Activated CD8-positive, alpha-beta memory T cell treated with anti-CD3 and anti-CD28 coated beads, Interleukin-2, amount 10 ng/mL, durations not matched to agents 7 days and 5 days (primary cell): ENCODE results near the gene CLDN12. TPM values are rescaled to one million over a fixed set of nuclear protein-coding genes. Genes with fewer than 3 reads are reported as not detected.

Experiments used
- ATAC-seq: fragments of 150-1000 bp; cut with Tn5 transposase; one replicate; pipeline ENCODE4 v1.10.0; 2021; ENCODE audit warnings: moderate library complexity
- CTCF ChIA-PET: fragments of 350-600 bp; sonication (Branson Sonifier 250); formaldehyde crosslinking; loops from one replicate; lab custom pipeline; 2021; ENCODE audit warnings: antibody characterized with exemption; lab: Charles Lee
- DNase-seq: peaks from one replicate; pipeline ENCODE4 v3.0.0-alpha.2; 2020
- H3K27ac Mint-ChIP-seq: one replicate; pipeline ENCODE4 v1.8.0; 2021; ENCODE audit warnings: mild to moderate bottlenecking, mixed read lengths
- H3K27me3 Mint-ChIP-seq: one replicate; pipeline ENCODE4 v1.8.0; 2021; ENCODE audit warnings: mixed read lengths
- H3K36me3 Mint-ChIP-seq: one replicate; pipeline ENCODE4 v1.8.0; 2021; ENCODE audit warnings: mild to moderate bottlenecking, mixed read lengths
- H3K4me1 Mint-ChIP-seq: one replicate; pipeline ENCODE4 v1.8.0; 2021; ENCODE audit warnings: mixed read lengths
- H3K4me3 Mint-ChIP-seq: one replicate; pipeline ENCODE4 v1.8.0; 2021; ENCODE audit warnings: mild to moderate bottlenecking, moderate library complexity, mixed read lengths
- H3K9me3 Mint-ChIP-seq: one replicate; pipeline ENCODE4 v1.8.0; 2022; ENCODE audit warnings: low read depth, mixed read lengths
- total RNA-seq, 2 experiments: library from RNA; stranded (reverse); gene quantifications; one replicate each; pipeline ENCODE4 v1.2.3, GENCODE V29; 2021

Gene CLDN12
- total RNA-seq = 1 to 10 TPM; 4.8 to 6.1 TPM

DNA sequence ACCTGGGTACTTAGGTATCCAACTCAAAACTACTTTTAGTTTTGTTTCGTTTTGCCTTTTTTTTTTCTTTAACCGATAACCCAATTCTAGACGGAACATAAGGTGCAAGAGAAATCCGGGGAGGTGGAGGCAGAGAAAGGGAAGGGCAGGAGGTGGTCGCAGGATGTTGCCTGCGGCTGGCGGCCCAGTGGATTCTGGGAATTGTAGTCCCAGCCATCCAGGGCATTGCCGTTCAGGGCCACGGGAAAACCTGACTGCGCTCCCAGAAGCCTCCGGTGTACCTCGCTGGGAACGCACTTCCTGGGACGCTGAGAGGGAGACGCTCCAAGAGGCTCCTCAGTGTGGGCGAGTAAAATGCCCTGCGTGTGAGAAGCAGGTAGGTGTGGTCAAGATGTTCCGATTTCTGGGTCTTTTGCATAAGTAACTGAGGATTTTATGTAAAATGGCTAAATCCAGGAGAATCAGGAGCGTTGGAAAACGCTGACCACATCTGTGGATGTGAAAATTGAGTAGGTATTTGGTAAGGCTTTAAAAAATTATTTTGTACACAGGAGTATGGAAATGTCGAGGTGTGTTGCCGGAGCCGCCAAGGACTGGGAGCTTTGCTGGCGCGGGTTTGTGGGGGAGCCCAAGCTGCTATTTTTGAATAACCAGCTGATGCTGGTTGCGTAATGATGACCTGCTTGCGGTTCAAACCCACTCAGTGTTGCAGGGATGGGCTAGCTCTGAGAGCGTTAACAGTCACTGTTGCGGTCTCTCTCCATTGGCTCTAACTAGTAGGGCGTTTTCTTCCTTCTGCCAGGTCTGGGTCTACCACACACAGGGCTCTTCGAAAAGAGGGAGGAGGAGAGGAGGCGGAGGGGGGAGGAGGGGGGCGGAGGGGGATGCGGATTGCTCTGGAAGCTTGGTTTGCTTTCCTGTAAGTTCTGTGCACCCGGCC is at the start of gene CLDN12:
TSS of gene CLDN12 (plus strand) at position 288 of the 940 bp plus-strand sequence. CDS start 9,216 bp downstream, outside the sequence.
- peak; percentile 96 for ATAC-seq
- peaks cover 7% of the 10 kb centered on the region for H3K36me3 Mint-ChIP-seq
- peaks cover 18% of the 10 kb centered on the region for H3K27me3 Mint-ChIP-seq
- CTCF ChIA-PET = no interaction called here
- peaks cover 2% of the 10 kb centered on the region for H3K9me3 Mint-ChIP-seq
- DNase-seq = peak; percentile 90
- peak within 1 kb of the TSS; percentile 91 for H3K4me3 Mint-ChIP-seq
- peaks cover 16% of the 10 kb centered on the region for H3K4me1 Mint-ChIP-seq
- peak within 1 kb of the TSS; percentile 84 for H3K27ac Mint-ChIP-seq

GRCh38 chr7:90383422-90383821 is 19.8 kb upstream of the CLDN12 start:
- CTCF ChIA-PET = no interaction called here
- DNase-seq = no peak
- Mint-ChIP-seq H3K27ac (no peak overlapping the region), H3K36me3 (peaks cover 62% of the 10 kb centered on the region), H3K27me3 (no peaks in the 10 kb centered on the region), H3K9me3 (no peaks in the 10 kb centered on the region), H3K4me3 (no peak overlapping the region), H3K4me1 (no peaks in the 10 kb centered on the region)
- no peak for ATAC-seq

GRCh38 chr7:90383861-90384260 is 19.4 kb upstream of the CLDN12 start:
- H3K27me3 Mint-ChIP-seq = no peaks in the 10 kb centered on the region
- H3K27ac Mint-ChIP-seq = no peak overlapping the region
- CTCF ChIA-PET = no interaction called here
- no peak overlapping the region for H3K4me3 Mint-ChIP-seq
- no peaks in the 10 kb centered on the region for H3K4me1 Mint-ChIP-seq
- H3K36me3 Mint-ChIP-seq = peaks cover 60% of the 10 kb centered on the region
- ATAC-seq (no peak), DNase-seq (no peak)
- no peaks in the 10 kb centered on the region for H3K9me3 Mint-ChIP-seq

- peaks cover 57% of the 10 kb centered on the region for H3K36me3 Mint-ChIP-seq
- no peaks in the 10 kb centered on the region for H3K9me3 Mint-ChIP-seq
- no peaks in the 10 kb centered on the region for H3K27me3 Mint-ChIP-seq
- no peak overlapping the region for H3K27ac Mint-ChIP-seq
- DNase-seq = no peak
- CTCF ChIA-PET = no interaction called here
- no peak for ATAC-seq
- no peak overlapping the region for H3K4me3 Mint-ChIP-seq
- H3K4me1 Mint-ChIP-seq = no peaks in the 10 kb centered on the region
Observed at GRCh38 chr7:90384433-90384832, 18.8 kb upstream of the CLDN12 start.

DNA sequence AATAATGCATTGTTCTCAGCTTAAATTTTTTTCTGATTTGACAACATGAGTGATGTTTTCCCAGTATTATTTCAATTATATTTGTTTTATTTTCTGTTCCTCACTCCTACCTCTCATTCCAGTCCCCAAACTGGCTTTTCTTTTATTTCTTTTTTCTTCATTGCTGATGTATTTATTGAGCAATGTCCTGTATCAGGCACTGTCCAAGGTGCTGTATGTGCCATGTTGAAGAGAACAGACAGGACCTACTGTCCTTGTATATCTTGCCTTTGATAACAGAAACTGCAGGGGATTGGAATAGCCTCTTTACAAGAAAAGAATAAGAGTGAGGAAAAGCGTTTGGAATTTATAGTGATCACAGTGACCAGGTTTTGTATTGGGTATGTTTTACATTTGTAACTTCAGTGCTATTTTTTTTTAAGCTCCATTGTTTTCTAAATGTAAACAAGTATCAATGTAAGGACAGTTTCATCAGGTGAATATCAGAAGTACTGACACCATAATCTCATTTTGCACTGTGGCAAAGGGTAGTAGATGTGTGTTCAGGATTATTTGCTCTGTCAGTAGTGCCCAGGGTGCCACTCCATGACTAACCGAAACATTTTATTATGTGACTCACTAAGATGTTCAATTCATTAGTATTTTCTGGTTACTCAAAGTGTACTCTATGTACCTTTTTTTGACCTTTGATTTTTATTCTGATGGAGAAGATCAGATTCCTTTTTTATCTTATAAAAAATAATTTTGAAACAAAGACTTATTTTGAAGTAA is 15.6 kb upstream of the CLDN12 start:
- Mint-ChIP-seq H3K4me3 (no peak overlapping the region), H3K27me3 (no peaks in the 10 kb centered on the region), H3K27ac (no peak overlapping the region), H3K4me1 (no peaks in the 10 kb centered on the region), H3K9me3 (no peaks in the 10 kb centered on the region), H3K36me3 (peaks cover 35% of the 10 kb centered on the region)
- CTCF ChIA-PET = no interaction called here
- DNase-seq (no peak), ATAC-seq (no peak)

GRCh38 chr7:90390926-90391325 is 12.3 kb upstream of the CLDN12 start:
- Mint-ChIP-seq H3K4me1 (no peaks in the 10 kb centered on the region), H3K27me3 (no peaks in the 10 kb centered on the region), H3K9me3 (peaks cover 7% of the 10 kb centered on the region), H3K4me3 (no peak overlapping the region), H3K36me3 (peaks cover 19% of the 10 kb centered on the region), H3K27ac (no peak overlapping the region)
- DNase-seq (no peak), ATAC-seq (no peak)
- CTCF ChIA-PET = interaction anchor here (1.0 kb wide), 1 partner anchor 45 kb away, joined by 3 read pairs; no protein-coding TSS in a partner anchor

DNA sequence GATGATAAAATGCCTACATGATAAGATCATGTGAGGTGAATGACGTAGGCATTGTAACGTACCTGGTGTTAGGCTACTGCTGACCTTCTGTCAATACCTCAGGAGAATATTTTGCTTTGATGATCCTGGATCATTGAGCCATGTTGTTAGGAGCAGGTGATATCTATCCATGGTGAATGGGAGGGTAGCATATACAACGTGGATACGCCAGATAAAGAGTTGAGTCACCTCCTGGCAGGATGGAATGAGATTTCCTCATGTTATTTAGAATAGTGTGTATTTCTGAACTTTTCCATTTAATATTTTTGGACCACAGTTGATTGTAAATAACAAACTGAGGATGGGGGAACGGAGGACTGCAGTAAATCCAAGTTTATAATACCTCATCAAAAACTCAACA is 11.8 kb upstream of the CLDN12 start:
- ATAC-seq (no peak), DNase-seq (no peak)
- Mint-ChIP-seq H3K27ac (no peak overlapping the region), H3K4me1 (no peaks in the 10 kb centered on the region), H3K4me3 (no peak overlapping the region), H3K27me3 (no peaks in the 10 kb centered on the region), H3K36me3 (peaks cover 14% of the 10 kb centered on the region), H3K9me3 (peaks cover 7% of the 10 kb centered on the region)
- CTCF ChIA-PET = no interaction called here

DNA sequence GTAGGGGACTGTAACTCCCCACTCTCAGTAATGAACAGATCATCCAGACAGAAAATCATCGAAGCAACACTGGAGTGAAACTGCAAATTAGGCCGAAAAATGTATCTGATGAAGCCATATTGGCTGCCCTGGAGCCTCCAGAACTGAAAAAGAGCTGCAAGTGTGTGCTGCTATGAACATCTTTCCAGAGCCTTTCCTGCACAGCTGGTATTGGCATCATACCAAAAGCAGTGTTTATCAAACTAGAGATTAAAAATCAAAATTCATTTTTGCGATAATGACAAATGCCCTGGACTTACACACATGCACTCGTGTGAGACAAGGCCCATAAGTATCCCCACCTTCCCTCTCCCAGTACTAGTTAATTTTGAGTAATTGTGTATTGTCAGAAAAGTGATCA is 6.8 kb upstream of the CLDN12 start:
- CTCF ChIA-PET = no interaction called here
- DNase-seq = no peak
- peaks cover 13% of the 10 kb centered on the region for H3K27me3 Mint-ChIP-seq
- H3K9me3 Mint-ChIP-seq = peaks cover 9% of the 10 kb centered on the region
- no peaks in the 10 kb centered on the region for H3K4me1 Mint-ChIP-seq
- no peak overlapping the region for H3K27ac Mint-ChIP-seq
- H3K36me3 Mint-ChIP-seq = peaks cover 7% of the 10 kb centered on the region
- no peak overlapping the region for H3K4me3 Mint-ChIP-seq
- no peak for ATAC-seq

GRCh38 chr7:90401989-90402388 is 1.3 kb upstream of the CLDN12 start:
- Mint-ChIP-seq H3K27ac (no peak overlapping the region), H3K36me3 (peaks cover 3% of the 10 kb centered on the region), H3K27me3 (peaks cover 18% of the 10 kb centered on the region), H3K9me3 (peaks cover 2% of the 10 kb centered on the region), H3K4me3 (no peak overlapping the region), H3K4me1 (peaks cover 16% of the 10 kb centered on the region)
- no peak for DNase-seq
- CTCF ChIA-PET = no interaction called here
- no peak for ATAC-seq

DNA sequence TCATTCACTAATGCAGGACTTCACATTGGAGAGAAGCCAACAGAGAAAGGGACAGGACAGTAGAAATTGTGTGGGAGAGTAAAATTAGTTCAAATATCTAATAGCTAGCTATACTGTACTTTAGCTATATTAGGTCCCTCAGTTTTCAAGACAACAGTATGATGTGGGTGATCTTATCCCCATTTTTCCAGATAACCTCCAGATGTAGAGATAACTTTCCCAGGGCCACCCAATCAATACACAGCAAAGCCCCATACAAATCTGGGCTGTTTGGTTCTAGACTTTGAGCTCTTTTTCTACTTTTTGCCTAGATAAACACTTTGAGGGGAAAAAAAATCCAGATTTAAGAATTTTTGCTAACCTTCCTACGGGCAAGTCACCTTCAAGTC is 482 bp upstream of the CLDN12 start:
- H3K9me3 Mint-ChIP-seq = peaks cover 2% of the 10 kb centered on the region
- H3K4me1 Mint-ChIP-seq = peaks cover 16% of the 10 kb centered on the region
- peak overlapping the region; percentile 84 for H3K27ac Mint-ChIP-seq
- peak overlapping the region; percentile 91 for H3K4me3 Mint-ChIP-seq
- peaks cover 7% of the 10 kb centered on the region for H3K36me3 Mint-ChIP-seq
- no peak for DNase-seq
- CTCF ChIA-PET = no interaction called here
- peaks cover 18% of the 10 kb centered on the region for H3K27me3 Mint-ChIP-seq
- no peak for ATAC-seq

- CTCF ChIA-PET = no interaction called here
- no peak overlapping the region for H3K27ac Mint-ChIP-seq
Observed at GRCh38 chr7:90404777-90405176, 1.5 kb downstream of the CLDN12 start.

GRCh38 chr7:90407484-90407821 is 4.2 kb downstream of the CLDN12 start:
- H3K27me3 Mint-ChIP-seq = no peaks in the 10 kb centered on the region
- peaks cover 16% of the 10 kb centered on the region for H3K4me1 Mint-ChIP-seq
- no peak for ATAC-seq
- no peak overlapping the region for H3K27ac Mint-ChIP-seq
- no peaks in the 10 kb centered on the region for H3K9me3 Mint-ChIP-seq
- DNase-seq = no peak
- CTCF ChIA-PET = no interaction called here
- H3K4me3 Mint-ChIP-seq = no peak overlapping the region
- H3K36me3 Mint-ChIP-seq = peaks cover 8% of the 10 kb centered on the region

More at GRCh38 chr7:90404777-90405176, 1.5 kb downstream of the CLDN12 start:
- DNase-seq (no peak), ATAC-seq (no peak)
- peaks cover 17% of the 10 kb centered on the region for H3K27me3 Mint-ChIP-seq
- peaks cover 8% of the 10 kb centered on the region for H3K36me3 Mint-ChIP-seq
- H3K9me3 Mint-ChIP-seq = peaks cover 2% of the 10 kb centered on the region
- peaks cover 16% of the 10 kb centered on the region for H3K4me1 Mint-ChIP-seq
- peak overlapping the region; percentile 91 for H3K4me3 Mint-ChIP-seq

GRCh38 chr7:90408142-90408541 is 4.9 kb downstream of the CLDN12 start:
- Mint-ChIP-seq H3K4me1 (peaks cover 10% of the 10 kb centered on the region), H3K36me3 (peaks cover 8% of the 10 kb centered on the region), H3K4me3 (no peak overlapping the region), H3K27ac (no peak overlapping the region), H3K27me3 (no peaks in the 10 kb centered on the region), H3K9me3 (no peaks in the 10 kb centered on the region)
- CTCF ChIA-PET = interaction anchor here (1.0 kb wide), 1 partner anchor 96 kb away, joined by 4 read pairs; no protein-coding TSS in a partner anchor
- no peak for ATAC-seq
- DNase-seq = no peak
